Measurements from ENCODE around the gene ATP13A5.

Gene ATP13A5

GRCh38 chr3:193250492-193250891 lies 128.1 kb downstream of the ATP13A5 start:
- DNase-seq = no peak

- DNase-seq = no peak
These were observed 129.6 kb downstream of the ATP13A5 start for GRCh38 chr3:193248848-193249468.

- no peak for DNase-seq
These were observed 135.0 kb downstream of the ATP13A5 start for GRCh38 chr3:193243571-193243970.

GRCh38 chr3:193241716-193242115 lies 136.8 kb downstream of the ATP13A5 start:
- DNase-seq = no peak

- DNase-seq = no peak
These were observed 137.5 kb downstream of the ATP13A5 start, which contains the start of gene PLAAT1 for GRCh38 chr3:193240850-193241706. TSS of gene PLAAT1 (plus strand) at chr3:193241222. CDS start at chr3:193255651, 14,429 bp downstream.

- DNase-seq = no peak
These were observed 138.1 kb downstream of the ATP13A5 start for GRCh38 chr3:193240436-193240849.

GRCh38 chr3:193237030-193237429 lies 141.5 kb downstream of the ATP13A5 start:
- DNase-seq = no peak

GRCh38 chr3:193236599-193236998 lies 142.0 kb downstream of the ATP13A5 start:
- no peak for DNase-seq

- no peak for DNase-seq
These were observed 147.4 kb downstream of the ATP13A5 start for GRCh38 chr3:193231201-193231600.

- DNase-seq = no peak
These were observed 147.9 kb downstream of the ATP13A5 start for GRCh38 chr3:193230610-193231009.

- DNase-seq = no peak
These were observed 148.6 kb downstream of the ATP13A5 start for GRCh38 chr3:193229851-193230420.

GRCh38 chr3:193228206-193228605 lies 150.3 kb downstream of the ATP13A5 start:
- no peak for DNase-seq

- no peak for DNase-seq
These were observed 153.0 kb downstream of the ATP13A5 start for GRCh38 chr3:193225302-193226125.

All from activated CD4-positive, alpha-beta T cell treated with anti-CD3 and anti-CD28 coated beads for 1 hour (primary cell).